Measurements from ENCODE around the gene SLC39A10. TPM values are rescaled to one million over a fixed set of nuclear protein-coding genes. Genes with fewer than 3 reads are reported as not detected.
A peak's percentile ranks its signal among the peaks of the same experiment; 100 is the strongest.

SLC39A10 gene
- total RNA-seq, 2 experiments from 2014 or later, result 25.6 to 25.8 TPM

GRCh38 chr2:195667974-195668373 lies 10.9 kb downstream of the SLC39A10 start:
- intact Hi-C loops (cut with micrococcal nuclease), result loop anchor here (10.0 kb wide), 1 partner anchor 353 kb away; no protein-coding TSS in a partner anchor
- ATAC-seq (peak; percentile 28), DNase-seq (no peak)
- H3K4me1 Mint-ChIP-seq (ENCODE audit: low read depth), result peaks cover 36% of the 10 kb centered on the region
- CTCF ChIA-PET, result interaction anchor here (1.6 to 4.6 kb wide), 2 partner anchors 169 to 400 kb away, joined by 5 to 39 read pairs; partner anchors contain the start of gene DNAH7
- no peak overlapping the region for H3K4me3 Mint-ChIP-seq
- no peaks in the 10 kb centered on the region for H3K27me3 Mint-ChIP-seq
- POLR2A ChIA-PET, result no interaction called here
- TF ChIP-seq CTCF (IDR thresholded peaks at IDR 0.05), result no peak
- H3K9me3 Mint-ChIP-seq, result no peaks in the 10 kb centered on the region
- H3K36me3 Mint-ChIP-seq (ENCODE audit: low read depth), result peaks cover 4% of the 10 kb centered on the region
- H3K27ac Mint-ChIP-seq, result no peak overlapping the region

DNA sequence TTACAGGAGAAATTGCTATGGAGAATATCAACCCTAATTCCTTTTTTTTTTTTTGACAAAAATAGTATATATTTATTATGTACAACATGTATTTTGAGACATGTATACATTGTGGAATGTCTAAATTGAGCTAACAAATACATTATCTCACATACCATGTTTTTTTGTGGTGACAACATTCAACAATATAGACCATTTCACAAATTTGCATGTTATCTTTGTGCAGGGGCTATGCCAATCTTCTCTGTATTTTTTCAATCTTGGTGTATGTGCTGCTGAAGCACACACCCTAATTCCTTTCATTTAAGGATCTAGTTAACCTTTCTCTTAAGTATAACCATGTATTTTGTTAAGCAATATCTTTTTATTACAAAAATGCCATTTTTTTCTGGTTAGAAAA lies 13.2 kb downstream of the SLC39A10 start:
- CTCF ChIA-PET, result interaction anchor here (1.1 to 5.3 kb wide), 2 partner anchors 10 to 397 kb away, joined by 5 to 25 read pairs; no protein-coding TSS in a partner anchor
- intact Hi-C loops (cut with micrococcal nuclease), result no loop called here

GRCh38 chr2:195671563-195671962 lies 14.5 kb downstream of the SLC39A10 start:
- H3K27me3 Mint-ChIP-seq, result no peaks in the 10 kb centered on the region
- intact Hi-C loops (cut with micrococcal nuclease), result no loop called here
- ChIA-PET POLR2A (no interaction called here), CTCF (interaction anchor here (0.7 to 5.3 kb wide), 5 partner anchors 9 to 396 kb away, joined by 3 to 25 read pairs (median 7); partner anchors contain the start of gene DNAH7)
- TF ChIP-seq CTCF (IDR thresholded peaks at IDR 0.05), result no peak
- DNase-seq (no peak), ATAC-seq (no peak)
- no peak overlapping the region for H3K4me3 Mint-ChIP-seq
- peaks cover 20% of the 10 kb centered on the region for H3K4me1 Mint-ChIP-seq (ENCODE audit: low read depth)
- no peak overlapping the region for H3K27ac Mint-ChIP-seq
- no peaks in the 10 kb centered on the region for H3K9me3 Mint-ChIP-seq
- H3K36me3 Mint-ChIP-seq (ENCODE audit: low read depth), result peaks cover 4% of the 10 kb centered on the region

More for the DNA sequence above, 13.2 kb downstream of the SLC39A10 start:
- no peak for TF ChIP-seq CTCF (IDR thresholded peaks at IDR 0.05)
- H3K27me3 Mint-ChIP-seq, result no peaks in the 10 kb centered on the region
- ATAC-seq (no peak), DNase-seq (no peak)
- no peak overlapping the region for H3K27ac Mint-ChIP-seq
- peaks cover 27% of the 10 kb centered on the region for H3K4me1 Mint-ChIP-seq (ENCODE audit: low read depth)
- no peaks in the 10 kb centered on the region for H3K9me3 Mint-ChIP-seq
- POLR2A ChIA-PET, result no interaction called here
- H3K4me3 Mint-ChIP-seq, result no peak overlapping the region
- peaks cover 4% of the 10 kb centered on the region for H3K36me3 Mint-ChIP-seq (ENCODE audit: low read depth)

GRCh38 chr2:195672674-195673073 lies 15.6 kb downstream of the SLC39A10 start:
- peaks cover 19% of the 10 kb centered on the region for H3K4me1 Mint-ChIP-seq (ENCODE audit: low read depth)
- H3K36me3 Mint-ChIP-seq (ENCODE audit: low read depth), result peaks cover 7% of the 10 kb centered on the region
- intact Hi-C loops (cut with micrococcal nuclease), result no loop called here
- H3K27me3 Mint-ChIP-seq, result no peaks in the 10 kb centered on the region
- TF ChIP-seq CTCF (IDR thresholded peaks at IDR 0.05), result no peak
- no peak overlapping the region for H3K27ac Mint-ChIP-seq
- POLR2A ChIA-PET, result interaction anchor here (0.6 to 0.7 kb wide), 2 partner anchors 12 to 308 kb away, joined by 3 to 4 read pairs; no protein-coding TSS in a partner anchor
- CTCF ChIA-PET, result interaction anchor here (0.6 to 5.3 kb wide), 8 partner anchors 10 to 395 kb away, joined by 3 to 25 read pairs (median 3); partner anchors contain the start of gene DNAH7
- no peak overlapping the region for H3K4me3 Mint-ChIP-seq
- H3K9me3 Mint-ChIP-seq, result peaks cover 3% of the 10 kb centered on the region
- ATAC-seq, result peak; percentile 47
- no peak for DNase-seq

GRCh38 chr2:195674491-195675221 lies 17.6 kb downstream of the SLC39A10 start:
- Mint-ChIP-seq H3K4me3 (no peak overlapping the region), H3K4me1 (ENCODE audit: low read depth) (peaks cover 22% of the 10 kb centered on the region), H3K27me3 (no peaks in the 10 kb centered on the region), H3K9me3 (peaks cover 3% of the 10 kb centered on the region), H3K27ac (no peak overlapping the region), H3K36me3 (ENCODE audit: low read depth) (peaks cover 9% of the 10 kb centered on the region)
- DNase-seq (no peak), ATAC-seq (peak; percentile 24)
- intact Hi-C loops (cut with micrococcal nuclease), result no loop called here
- POLR2A ChIA-PET, result interaction anchor here (1.1 kb wide), 1 partner anchor 15 kb away, joined by 3 read pairs; no protein-coding TSS in a partner anchor
- CTCF ChIA-PET, result no interaction called here
- TF ChIP-seq CTCF (IDR thresholded peaks at IDR 0.05), result no peak
